ENCODE data around the gene GGA3. TPM values are rescaled to one million over a fixed set of nuclear protein-coding genes. Genes with fewer than 3 reads are reported as not detected.

Gene GGA3
- total and polyA plus RNA-seq, 4 donors: 4.6 to 17.3 (median 9.2) TPM

DNA sequence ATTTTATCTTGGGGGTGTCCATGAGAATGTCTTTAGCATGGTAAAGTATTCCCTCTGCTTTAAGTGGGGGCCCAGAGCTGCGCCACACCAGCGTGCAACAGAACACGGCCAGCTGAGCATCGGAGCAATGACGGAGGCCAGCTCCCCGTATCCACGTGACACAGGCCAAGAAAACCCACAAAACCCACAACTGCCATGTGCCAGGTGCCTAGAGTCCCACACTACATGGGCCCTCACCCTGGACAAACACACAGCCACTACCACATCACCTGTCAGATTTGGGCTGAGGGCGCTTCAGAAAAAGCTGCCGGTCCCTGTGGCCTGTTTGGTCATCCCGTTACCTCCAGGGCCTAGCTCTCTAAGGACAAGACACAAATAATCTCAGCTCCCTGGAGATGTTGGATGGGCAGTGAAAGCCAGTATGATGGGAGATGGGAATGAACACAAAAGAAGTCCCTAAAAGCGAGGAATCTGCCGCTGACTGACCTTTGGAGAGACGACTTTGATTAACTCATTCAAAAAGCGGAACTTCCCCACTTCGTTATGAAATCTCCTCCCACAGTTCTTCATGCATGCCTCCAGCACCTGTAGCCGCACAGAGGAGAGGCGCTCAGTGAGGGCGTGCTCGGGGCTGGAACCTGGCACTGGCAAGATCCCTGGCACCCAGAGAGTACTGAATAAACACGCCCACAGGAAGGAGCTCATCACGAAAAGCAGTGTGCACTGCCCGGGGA lies 17.1 kb downstream of the GGA3 start:
- no peaks in the 10 kb centered on the region for H3K9me3 ChIP-seq (ENCODE audit: control insufficient read depth in 4 of 4, low read length in 3 of 4)
- DNase-seq (ENCODE audit: low spot score): no peak
- TF ChIP-seq, protein P1, sequence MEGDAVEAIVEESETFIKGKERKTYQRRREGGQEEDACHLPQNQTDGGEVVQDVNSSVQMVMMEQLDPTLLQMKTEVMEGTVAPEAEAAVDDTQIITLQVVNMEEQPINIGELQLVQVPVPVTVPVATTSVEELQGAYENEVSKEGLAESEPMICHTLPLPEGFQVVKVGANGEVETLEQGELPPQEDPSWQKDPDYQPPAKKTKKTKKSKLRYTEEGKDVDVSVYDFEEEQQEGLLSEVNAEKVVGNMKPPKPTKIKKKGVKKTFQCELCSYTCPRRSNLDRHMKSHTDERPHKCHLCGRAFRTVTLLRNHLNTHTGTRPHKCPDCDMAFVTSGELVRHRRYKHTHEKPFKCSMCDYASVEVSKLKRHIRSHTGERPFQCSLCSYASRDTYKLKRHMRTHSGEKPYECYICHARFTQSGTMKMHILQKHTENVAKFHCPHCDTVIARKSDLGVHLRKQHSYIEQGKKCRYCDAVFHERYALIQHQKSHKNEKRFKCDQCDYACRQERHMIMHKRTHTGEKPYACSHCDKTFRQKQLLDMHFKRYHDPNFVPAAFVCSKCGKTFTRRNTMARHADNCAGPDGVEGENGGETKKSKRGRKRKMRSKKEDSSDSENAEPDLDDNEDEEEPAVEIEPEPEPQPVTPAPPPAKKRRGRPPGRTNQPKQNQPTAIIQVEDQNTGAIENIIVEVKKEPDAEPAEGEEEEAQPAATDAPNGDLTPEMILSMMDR (IDR thresholded peaks at IDR 0.05; ENCODE audit: low read depth, low read length, missing input control): no peak
- no peak for TF ChIP-seq GABPA (IDR thresholded peaks at IDR 0.05 in 1 of 2, conservative IDR thresholded peaks at IDR 0.05 in 1 of 2)
- no peak for TF ChIP-seq NR2F2 (IDR thresholded peaks at IDR 0.05)
- TF ChIP-seq HNF4A (conservative IDR thresholded peaks at IDR 0.05): no peak
- no peak for TF ChIP-seq EGR1 (IDR thresholded peaks at IDR 0.05; ENCODE audit: low read depth in 2 of 2)
- no peak for TF ChIP-seq ZBTB33 (IDR thresholded peaks at IDR 0.05)
- no peak for TF ChIP-seq FOXA1 (IDR thresholded peaks at IDR 0.05)
- TF ChIP-seq RAD21 (IDR thresholded peaks at IDR 0.05): no peak
- TF ChIP-seq, protein P2, sequence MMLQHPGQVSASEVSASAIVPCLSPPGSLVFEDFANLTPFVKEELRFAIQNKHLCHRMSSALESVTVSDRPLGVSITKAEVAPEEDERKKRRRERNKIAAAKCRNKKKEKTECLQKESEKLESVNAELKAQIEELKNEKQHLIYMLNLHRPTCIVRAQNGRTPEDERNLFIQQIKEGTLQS (IDR thresholded peaks at IDR 0.05): no peak
- TF ChIP-seq TAF1 (conservative IDR thresholded peaks at IDR 0.05): no peak
- TF ChIP-seq, protein P3, sequence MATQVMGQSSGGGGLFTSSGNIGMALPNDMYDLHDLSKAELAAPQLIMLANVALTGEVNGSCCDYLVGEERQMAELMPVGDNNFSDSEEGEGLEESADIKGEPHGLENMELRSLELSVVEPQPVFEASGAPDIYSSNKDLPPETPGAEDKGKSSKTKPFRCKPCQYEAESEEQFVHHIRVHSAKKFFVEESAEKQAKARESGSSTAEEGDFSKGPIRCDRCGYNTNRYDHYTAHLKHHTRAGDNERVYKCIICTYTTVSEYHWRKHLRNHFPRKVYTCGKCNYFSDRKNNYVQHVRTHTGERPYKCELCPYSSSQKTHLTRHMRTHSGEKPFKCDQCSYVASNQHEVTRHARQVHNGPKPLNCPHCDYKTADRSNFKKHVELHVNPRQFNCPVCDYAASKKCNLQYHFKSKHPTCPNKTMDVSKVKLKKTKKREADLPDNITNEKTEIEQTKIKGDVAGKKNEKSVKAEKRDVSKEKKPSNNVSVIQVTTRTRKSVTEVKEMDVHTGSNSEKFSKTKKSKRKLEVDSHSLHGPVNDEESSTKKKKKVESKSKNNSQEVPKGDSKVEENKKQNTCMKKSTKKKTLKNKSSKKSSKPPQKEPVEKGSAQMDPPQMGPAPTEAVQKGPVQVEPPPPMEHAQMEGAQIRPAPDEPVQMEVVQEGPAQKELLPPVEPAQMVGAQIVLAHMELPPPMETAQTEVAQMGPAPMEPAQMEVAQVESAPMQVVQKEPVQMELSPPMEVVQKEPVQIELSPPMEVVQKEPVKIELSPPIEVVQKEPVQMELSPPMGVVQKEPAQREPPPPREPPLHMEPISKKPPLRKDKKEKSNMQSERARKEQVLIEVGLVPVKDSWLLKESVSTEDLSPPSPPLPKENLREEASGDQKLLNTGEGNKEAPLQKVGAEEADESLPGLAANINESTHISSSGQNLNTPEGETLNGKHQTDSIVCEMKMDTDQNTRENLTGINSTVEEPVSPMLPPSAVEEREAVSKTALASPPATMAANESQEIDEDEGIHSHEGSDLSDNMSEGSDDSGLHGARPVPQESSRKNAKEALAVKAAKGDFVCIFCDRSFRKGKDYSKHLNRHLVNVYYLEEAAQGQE (IDR thresholded peaks at IDR 0.05): no peak
- no peak for TF ChIP-seq FOXA2 (IDR thresholded peaks at IDR 0.05)
- no peak for TF ChIP-seq JUND (IDR thresholded peaks at IDR 0.05)
- no peak for TF ChIP-seq YY1 (IDR thresholded peaks at IDR 0.05)
- no peak for TF ChIP-seq HNF4G (IDR thresholded peaks at IDR 0.05)
- no peak for TF ChIP-seq RXRA (IDR thresholded peaks at IDR 0.05)
- no peak for TF ChIP-seq MAX (IDR thresholded peaks at IDR 0.05)
- no peak for TF ChIP-seq SP1 (IDR thresholded peaks at IDR 0.05)
- no peak overlapping the region for H3K27ac ChIP-seq (ENCODE audit: low read depth in 1 of 2, low read length in 2 of 2)
- no peak overlapping the region for H3K4me3 ChIP-seq (ENCODE audit: low read depth in 1 of 3, low read length in 3 of 3)
- no peaks in the 10 kb centered on the region for H3K27me3 ChIP-seq (ENCODE audit: control insufficient read depth in 4 of 4, insufficient read depth in 4 of 4, low read length in 3 of 4)
- H3K4me1 ChIP-seq (ENCODE audit: control insufficient read depth in 4 of 4, insufficient read depth in 4 of 4, low read length in 3 of 4): no peaks in the 10 kb centered on the region
- 80% methylated on average over 22 of the region's 22 CpGs for WGBS
- H3K9ac ChIP-seq (ENCODE audit: low read depth in 1 of 2, low read length in 2 of 2): no peak overlapping the region
- H3K36me3 ChIP-seq (ENCODE audit: control insufficient read depth in 4 of 4, insufficient read depth in 3 of 4, low read depth in 1 of 4, low read length in 3 of 4): peaks cover 12 to 65% (median 36%) of the 10 kb centered on the region in 4 donors

Data from liver (tissue), 9 donors.